RPMI8226 (cell line): ENCODE data around the gene TGFBR1.

Source experiments
- DNase-seq: peaks from one replicate; pipeline ENCODE4 v3.0.0-alpha.2; 2015

The TGFBR1 gene

GRCh38 chr9:99104459-99105151 lies at the start of gene TGFBR1:
Gene TGFBR1, plus strand, starts transcription at chr9:99105113. Its CDS starts 93 bp downstream, at chr9:99105206.
- DNase-seq, result peak; percentile 89

GRCh38 chr9:99055384-99055783 lies 49.5 kb upstream of the TGFBR1 start:
- no peak for DNase-seq

DNA sequence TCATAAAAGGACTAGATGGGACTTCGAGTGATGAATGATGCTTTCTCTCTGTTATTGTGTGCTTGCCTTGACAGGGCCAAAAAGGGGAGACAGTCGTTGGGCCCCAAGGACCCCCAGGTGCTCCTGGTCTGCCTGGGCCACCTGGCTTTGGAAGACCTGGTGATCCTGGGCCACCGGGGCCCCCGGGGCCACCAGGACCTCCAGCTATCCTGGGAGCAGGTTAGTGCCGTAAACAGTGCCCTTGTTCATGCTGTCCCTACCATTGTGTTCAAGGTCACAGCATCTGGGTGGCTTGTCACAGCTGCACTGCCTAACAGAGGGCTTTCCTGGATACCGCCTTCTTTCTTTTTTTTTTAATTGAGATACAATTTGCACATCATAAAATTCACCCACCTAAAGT lies 48.7 kb upstream of the TGFBR1 start:
- no peak for DNase-seq

DNA sequence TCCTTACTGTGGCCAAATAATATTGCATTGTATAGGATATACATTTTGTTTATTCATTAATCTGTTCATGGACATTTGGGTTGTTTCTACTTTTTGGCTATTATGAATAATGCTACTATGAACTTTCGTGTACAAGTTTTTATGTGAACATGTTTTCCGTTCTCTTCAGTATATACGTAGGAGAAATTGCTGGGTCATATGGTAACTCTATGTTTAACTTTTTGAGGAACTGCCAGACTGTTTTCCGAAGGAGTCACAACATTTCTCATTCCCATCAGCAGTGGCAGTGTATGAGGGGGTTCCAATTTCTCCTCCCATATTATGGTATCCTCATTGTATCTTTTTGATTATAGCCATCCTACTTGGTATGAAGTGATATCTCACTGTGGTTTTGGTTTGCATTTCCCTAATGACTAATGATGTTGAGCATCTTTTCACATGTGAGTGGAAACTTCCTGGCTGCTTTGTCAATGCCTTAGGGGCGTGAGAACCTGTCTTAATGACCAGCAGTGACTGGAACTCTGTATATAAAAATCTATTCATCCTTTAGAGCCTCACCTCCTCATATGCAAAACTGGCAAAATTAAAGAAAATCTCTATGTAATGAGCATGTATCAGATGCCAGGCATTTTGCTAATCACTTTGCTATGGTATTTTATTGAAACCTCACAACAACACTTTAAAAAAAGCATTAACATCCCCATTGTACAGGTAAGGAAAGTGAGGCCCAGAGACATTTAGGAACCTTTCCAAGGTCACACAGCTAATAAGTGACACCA lies 47.8 kb upstream of the TGFBR1 start:
- no peak for DNase-seq

DNA sequence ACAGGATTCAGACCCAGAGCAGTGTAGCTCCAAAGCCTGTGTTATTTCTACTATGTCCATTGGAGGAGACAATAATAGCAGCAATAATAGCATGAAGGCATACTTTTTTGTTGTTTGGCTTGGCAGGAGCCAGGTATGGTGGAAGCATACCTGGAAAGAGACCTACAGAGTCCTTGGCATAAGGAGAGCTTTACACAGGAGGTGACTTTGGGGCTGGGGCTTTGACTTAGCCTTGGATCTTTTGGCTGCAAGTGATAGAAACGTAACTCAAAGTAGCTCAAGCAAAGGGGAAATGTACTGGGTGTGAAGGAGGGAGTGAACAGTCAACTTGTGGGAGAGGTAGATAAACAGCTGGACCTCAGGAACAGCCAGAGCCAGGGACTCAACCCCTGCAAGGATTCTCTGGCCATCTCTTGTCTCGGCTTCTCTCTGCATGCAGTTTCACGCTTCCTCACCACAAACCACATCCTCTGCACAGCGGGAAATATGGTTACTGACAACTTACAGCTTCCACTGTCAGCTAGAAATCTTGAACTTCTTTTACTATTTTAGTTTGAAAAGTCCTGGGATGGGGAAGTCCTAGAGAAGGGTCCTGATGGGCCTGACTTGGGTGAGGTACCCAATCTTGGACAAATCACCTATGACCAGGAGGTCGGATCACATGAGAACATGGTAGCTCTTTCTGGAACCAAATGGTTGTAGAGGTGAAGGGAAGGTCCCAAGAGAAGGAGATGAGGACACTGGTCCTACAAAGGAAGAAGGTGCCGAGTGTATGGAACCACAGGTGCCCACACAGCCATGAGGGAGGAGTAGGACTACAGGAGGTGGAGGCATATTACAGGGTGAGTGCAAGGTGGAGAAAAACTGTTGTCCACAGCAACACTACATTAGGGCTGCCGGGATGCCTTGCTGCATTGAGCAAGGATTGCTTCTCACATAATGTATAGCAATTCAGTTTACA lies 47.0 kb upstream of the TGFBR1 start:
- peak; percentile 55 for DNase-seq

GRCh38 chr9:99058964-99059921 lies 45.7 kb upstream of the TGFBR1 start:
- peak; percentile 21 for DNase-seq

DNA sequence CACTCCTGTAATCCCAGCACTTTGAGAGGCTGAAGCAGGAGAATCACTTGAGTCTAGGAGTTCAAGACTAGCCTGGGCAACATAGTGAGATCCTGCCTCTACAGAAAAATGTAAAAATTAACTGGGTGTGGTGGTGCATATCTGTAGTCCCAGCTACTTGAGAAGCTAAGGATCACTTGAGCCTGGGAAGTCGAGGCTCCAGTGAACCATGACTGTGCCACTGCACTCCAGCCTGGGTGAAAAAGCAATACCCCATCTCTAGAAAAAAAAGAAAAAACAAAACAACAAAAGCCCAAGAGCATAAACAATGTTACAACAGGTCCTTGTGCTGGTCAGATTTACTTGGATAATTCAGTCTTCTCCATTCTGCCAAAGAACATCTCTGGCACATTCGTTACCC lies 44.3 kb upstream of the TGFBR1 start:
- DNase-seq, result no peak

DNA sequence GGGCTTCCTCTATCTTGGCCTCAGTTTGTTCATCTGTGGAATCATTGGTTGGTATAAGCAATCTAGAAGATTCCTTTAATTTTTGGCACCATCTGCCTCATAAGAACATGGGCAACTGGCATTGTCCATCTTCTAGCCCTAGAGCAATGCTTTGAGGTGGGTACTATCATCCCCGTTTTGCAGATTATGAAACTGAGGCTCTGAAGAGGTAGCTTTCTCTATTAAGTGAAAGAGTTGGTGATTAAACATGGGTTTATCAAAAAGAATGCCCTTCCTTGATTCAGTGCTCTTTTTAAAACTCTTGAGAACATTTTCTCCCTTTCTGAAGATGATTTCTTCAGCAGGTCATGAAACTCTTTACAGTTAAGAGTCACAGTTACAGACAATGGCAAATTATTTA lies 42.4 kb upstream of the TGFBR1 start:
- DNase-seq, result no peak

GRCh38 chr9:99063522-99063921 lies 41.4 kb upstream of the TGFBR1 start:
- no peak for DNase-seq

DNA sequence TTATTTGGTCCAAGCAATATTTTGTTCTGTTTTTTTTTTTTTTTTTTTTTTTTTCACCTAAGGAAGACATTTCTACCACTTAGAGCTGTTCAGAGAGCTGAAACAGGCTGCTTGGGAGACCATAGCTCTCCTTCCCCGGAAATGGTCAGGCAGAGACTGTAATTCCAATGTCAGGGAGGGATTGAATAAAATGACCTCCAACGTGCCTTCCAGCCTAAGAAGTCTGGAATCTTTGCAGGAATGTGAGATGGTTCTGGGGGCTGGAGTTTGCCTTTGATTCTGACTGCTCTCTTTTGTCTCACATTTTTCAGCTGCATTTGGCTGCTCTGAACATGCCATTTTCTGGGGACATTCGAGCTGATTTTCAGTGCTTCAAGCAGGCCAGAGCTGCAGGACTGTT lies 38.3 kb upstream of the TGFBR1 start:
- no peak for DNase-seq

GRCh38 chr9:99069075-99069474 lies 35.8 kb upstream of the TGFBR1 start:
- DNase-seq, result no peak

DNA sequence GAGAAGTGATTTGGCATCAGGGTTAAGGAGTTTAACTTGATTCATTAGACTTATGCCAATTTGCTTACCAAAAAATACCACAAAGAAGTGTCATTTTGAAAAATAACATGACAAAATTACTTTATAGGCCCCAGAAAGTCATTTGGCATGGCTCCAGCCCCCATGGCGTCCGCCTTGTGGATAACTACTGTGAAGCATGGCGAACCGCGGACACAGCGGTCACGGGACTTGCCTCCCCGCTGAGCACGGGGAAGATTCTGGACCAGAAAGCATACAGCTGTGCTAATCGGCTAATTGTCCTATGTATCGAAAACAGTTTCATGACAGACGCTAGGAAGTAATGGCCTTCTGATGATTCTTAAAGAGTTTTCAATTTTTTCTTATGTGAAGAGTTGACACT lies 35.4 kb upstream of the TGFBR1 start:
- DNase-seq, result no peak

DNA sequence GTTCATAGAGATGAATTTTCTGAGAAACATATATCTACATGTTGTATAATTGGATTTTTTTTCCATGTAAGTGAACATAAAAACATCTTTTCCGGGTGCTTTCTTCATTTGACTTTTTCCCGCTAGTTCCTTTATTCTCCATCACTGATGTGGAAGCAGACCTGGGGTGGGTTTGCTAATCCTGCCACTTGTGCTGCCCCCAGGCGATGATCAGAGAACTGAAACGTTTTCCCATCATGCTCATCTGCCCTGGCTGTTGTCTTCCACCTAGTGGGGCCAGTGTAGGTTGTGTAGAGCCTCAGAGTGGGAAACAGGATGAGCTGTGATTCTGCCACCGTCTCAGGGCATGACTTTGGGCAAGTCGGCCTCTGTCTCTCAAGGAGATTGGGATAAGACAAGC lies 34.2 kb upstream of the TGFBR1 start:
- DNase-seq, result no peak

DNA sequence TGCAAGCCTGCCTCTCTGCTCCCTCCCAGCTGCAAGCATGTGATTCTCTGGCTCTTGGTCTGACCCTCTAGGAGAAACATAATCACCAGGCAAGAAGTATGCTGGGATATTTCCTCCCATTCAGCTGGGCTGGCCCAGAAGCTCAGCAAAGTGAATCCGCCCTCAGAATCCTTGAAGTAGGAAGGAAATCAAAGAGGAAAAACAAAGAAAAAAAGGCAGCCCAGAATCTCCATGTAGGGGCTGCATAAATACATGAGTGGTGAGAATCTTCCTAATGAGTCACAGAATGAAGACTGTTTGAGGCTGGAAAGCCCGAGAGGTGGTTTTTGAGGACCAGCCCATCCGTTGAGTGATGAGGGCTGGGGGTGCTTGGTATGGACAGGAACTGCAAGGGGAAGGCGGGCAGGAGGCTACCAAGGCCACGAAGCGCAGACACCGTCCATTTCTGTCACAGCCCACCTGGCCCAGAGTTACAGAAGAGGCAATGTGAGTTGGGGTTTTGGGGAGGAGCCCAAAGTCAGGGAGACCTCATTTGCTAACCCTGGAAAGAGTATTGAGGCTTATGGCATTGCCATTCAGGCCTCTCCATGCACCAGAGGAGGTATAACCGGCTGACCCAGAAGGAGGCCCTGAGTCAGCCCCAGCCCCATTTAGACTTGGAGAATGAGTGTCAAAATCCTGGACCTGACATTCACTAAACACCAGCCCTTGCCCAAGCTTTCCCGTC lies 33.4 kb upstream of the TGFBR1 start:
- DNase-seq, result no peak

DNA sequence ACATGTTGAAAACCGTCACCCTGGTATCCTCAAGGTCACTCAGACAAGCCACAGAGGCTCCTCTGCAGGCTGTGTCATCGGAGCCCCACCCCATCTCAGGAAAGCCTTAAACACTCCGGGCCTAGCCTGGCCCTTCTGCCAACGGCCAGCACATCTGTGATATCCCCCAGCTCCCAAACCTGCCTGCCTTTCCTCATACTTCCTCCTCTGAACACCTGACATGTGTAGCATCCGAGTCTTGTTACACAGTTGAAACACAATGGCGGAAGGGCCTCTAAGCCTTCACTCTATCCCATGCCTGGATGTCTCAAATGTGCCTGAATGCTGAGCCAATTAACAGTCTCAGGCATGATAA lies 32.9 kb upstream of the TGFBR1 start:
- DNase-seq, result no peak

DNA sequence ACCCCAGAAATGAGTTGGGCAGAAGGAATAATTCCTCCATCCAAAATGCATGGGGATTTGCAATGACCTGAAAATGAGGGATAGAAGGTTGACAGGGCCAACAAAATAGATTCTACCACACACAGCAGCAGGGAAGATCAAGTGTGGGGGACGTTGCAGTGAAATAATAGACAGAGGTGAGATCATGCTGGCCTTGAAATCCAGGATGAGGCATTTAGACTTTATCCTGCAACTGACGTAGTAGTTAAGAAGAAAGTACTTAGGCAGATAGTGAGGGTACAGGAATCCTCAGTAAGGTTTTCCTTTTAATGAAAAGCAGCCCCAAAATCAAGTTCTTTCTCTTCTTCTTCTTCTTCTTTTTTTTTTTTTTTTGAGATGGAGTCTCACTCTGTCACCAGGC lies 31.6 kb upstream of the TGFBR1 start:
- no peak for DNase-seq

- DNase-seq, result no peak
Observed at GRCh38 chr9:99073985-99074901, 30.7 kb upstream of the TGFBR1 start.

GRCh38 chr9:99074902-99075245 lies 30.0 kb upstream of the TGFBR1 start:
- no peak for DNase-seq

DNA sequence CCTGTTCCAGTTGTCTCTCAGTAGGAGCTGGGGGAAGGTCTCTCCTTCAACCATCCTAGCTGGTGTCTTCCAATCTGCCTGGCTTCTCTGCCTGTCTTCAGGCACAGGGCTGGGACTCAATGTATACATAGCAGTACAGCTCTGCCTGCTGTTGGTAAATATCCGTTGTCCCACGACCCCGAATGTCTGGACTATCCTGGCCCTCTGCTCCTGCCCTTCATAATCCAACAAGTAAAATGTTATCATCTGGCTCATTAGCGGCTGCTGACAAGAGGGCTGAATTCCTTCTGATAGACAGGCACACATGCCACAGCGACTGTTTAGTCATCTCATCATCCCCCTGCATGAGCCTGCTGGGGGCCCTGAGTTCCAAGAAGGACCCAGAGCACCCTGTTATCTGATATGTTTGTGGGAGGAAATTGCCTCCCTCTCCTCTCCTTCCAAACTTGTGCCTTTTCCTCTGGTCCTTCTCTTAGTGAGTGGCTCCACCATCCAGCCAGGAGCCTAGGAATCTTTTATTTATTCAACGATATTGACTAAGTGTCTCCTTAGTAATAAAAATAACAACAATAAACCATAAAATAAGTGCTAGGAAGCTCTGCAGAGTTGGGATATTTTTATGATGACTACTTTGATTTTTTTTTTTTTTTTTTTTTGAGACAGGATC lies 29.5 kb upstream of the TGFBR1 start:
- DNase-seq, result no peak

DNA sequence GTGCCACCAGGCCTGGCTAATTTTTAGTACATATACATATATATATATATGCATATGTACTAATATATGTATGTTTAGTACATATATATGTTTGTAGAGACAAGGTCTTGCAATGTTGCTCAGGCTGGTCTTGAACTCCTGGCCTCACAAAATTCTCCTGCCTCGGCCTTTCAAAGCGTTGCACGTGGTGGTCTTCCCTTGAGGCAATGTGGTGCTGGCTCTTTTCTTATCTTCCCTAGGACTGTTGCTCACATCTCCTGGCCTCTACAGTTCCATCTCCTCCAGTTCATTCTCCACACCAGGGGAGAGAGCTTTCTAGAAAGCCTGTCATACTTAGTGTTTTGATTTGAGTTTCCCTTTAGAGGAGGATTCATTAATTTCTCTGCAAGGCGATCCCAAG lies 28.9 kb upstream of the TGFBR1 start:
- DNase-seq, result no peak
